OCI-LY1 (cell line): ENCODE data around the gene BAX.

Experiments
- H2AFZ ChIP-seq: fragments of 200-600 bp; sonication (generic), shearing (Covaris generic); 2 replicates; pipeline ENCODE4 v1.6.0; 2014; ENCODE audit warnings: antibody characterized with exemption, mild to moderate bottlenecking, low read length
- H3F3A ChIP-seq: fragments of 200-600 bp; sonication (generic), shearing (Covaris generic); 2 replicates; pipeline ENCODE4 v1.6.0; 2014; ENCODE audit warnings: mild to moderate bottlenecking, antibody characterized with exemption, low read length, moderate library complexity; ENCODE audit not compliant: insufficient read depth
- H3K27ac ChIP-seq: fragments of 200-600 bp; sonication (generic); 2 replicates; pipeline ENCODE4 v1.5.1; 2014; ENCODE audit warnings: low read length, mixed run types, mild to moderate bottlenecking, low read depth; ENCODE audit not compliant: poor library complexity, severe bottlenecking
- H3K27me3 ChIP-seq: fragments of 200-600 bp; sonication (generic); 2 replicates; pipeline ENCODE4 v1.6.0; 2014; ENCODE audit warnings: antibody characterized with exemption, mild to moderate bottlenecking, low read length, moderate library complexity; ENCODE audit not compliant: insufficient read depth
- H3K36me3 ChIP-seq: fragments of 200-600 bp; sonication (generic); 2 replicates; pipeline ENCODE4 v1.6.1; 2014; ENCODE audit warnings: mild to moderate bottlenecking, antibody characterized with exemption, low read length, moderate library complexity, mixed read lengths; ENCODE audit not compliant: insufficient read depth
- H3K4me1 ChIP-seq: fragments of 200-600 bp; sonication (generic); 2 replicates; pipeline ENCODE4 v1.5.1; 2014; ENCODE audit warnings: mild to moderate bottlenecking, low read length, moderate library complexity; ENCODE audit not compliant: insufficient read depth, severe bottlenecking
- H3K4me2 ChIP-seq: fragments of 200-600 bp; sonication (generic), shearing (Covaris generic); 2 replicates; pipeline ENCODE4 v1.6.1; 2014; ENCODE audit warnings: low read length
- H3K4me3 ChIP-seq: fragments of 200-600 bp; sonication (generic); 2 replicates; pipeline ENCODE4 v1.5.1; 2014; ENCODE audit warnings: low read length, low read depth, mild to moderate bottlenecking, mixed read lengths; ENCODE audit not compliant: poor library complexity, severe bottlenecking
- H3K79me2 ChIP-seq: fragments of 200-600 bp; shearing (Covaris generic); 2 replicates; pipeline ENCODE4 v1.6.1; 2016; ENCODE audit warnings: mixed run types, low read length, mixed read lengths; ENCODE audit not compliant: insufficient read depth
- H3K9ac ChIP-seq: fragments of 200-600 bp; sonication (generic), shearing (Covaris generic); 2 replicates; pipeline ENCODE4 v1.6.1; 2014; ENCODE audit warnings: mild to moderate bottlenecking, low read length, mixed read lengths
- H3K9me2 ChIP-seq: fragments of 200-600 bp; sonication (generic), shearing (Covaris generic); 2 replicates; pipeline ENCODE4 v1.6.1; 2014; ENCODE audit warnings: low read depth, mild to moderate bottlenecking, low read length, mixed read lengths
- H3K9me3 ChIP-seq: fragments of 200-600 bp; shearing (Covaris generic); 2 replicates; pipeline ENCODE4 v1.6.1; 2014; ENCODE audit warnings: low read length, mixed read lengths
- H4K20me1 ChIP-seq: fragments of 200-600 bp; sonication (generic), shearing (Covaris generic); 2 replicates; pipeline ENCODE4 v1.6.0; 2016; ENCODE audit warnings: mild to moderate bottlenecking, low read length; ENCODE audit not compliant: insufficient read depth
- CTCF ChIP-seq: fragments of 200-600 bp; sonication (generic), shearing (Covaris generic); IDR thresholded peaks from 2 replicates; pipeline ENCODE4 v1.5.1; 2017; ENCODE audit warnings: mild to moderate bottlenecking, antibody characterized with exemption, low read length, moderate library complexity, mixed read lengths
- EZH2 ChIP-seq: fragments of 200-600 bp; sonication (generic), shearing (Covaris generic); IDR thresholded peaks from 2 replicates; pipeline ENCODE4 v1.8.0; 2017; ENCODE audit warnings: borderline replicate concordance, mixed run types, mild to moderate bottlenecking, antibody characterized with exemption, low read length, moderate library complexity, mixed read lengths

BAX gene

DNA sequence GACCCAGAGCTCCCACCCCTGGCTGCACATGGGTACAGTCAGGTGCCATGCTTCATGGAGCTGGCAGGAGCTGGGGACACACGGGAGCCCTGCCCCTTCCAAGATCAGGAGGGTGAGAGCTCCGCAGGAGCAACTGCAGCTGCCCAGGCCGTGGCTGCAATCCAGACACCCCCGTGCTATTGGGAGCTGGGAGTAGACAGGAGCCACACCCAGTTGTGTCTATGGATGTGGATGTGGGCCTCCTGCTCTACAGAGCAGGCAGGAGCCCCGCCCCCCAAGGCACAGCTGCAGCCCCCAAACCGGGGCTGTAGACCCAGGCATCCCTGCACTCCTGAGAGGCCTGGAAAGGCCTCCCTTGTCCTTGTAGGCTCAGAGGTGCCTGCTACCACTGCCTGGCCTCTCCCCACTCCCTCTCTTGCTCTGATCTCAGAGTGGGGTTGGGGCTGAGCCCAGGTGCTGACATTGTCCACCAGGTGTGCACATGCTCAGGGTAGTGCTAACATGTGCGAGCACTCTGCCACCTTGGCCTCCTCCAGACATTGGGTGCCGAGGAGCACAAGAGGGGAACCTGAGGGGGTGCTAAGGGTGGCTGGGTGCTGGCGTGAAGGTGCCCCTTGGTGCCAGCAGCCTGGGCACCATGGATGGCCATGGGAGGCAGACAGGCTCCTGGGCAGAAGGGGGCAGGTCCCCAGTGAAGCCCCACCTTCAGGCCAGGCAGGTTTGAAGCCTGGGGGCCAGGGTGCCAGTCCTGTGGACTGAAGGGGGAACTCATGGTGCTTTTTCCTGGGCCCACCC is 8.0 kb upstream of the BAX start:
- no peaks in the 10 kb centered on the region for H3F3A ChIP-seq
- H3K4me1 ChIP-seq, result no peaks in the 10 kb centered on the region
- no peaks in the 10 kb centered on the region; the same call in 1 of the 2 replicates for H3K36me3 ChIP-seq
- no peak overlapping the region for H3K27ac ChIP-seq
- H2AFZ ChIP-seq, result no peak overlapping the region
- H3K79me2 ChIP-seq, result no peaks in the 10 kb centered on the region
- H3K4me3 ChIP-seq, result no peak overlapping the region
- H3K9me2 ChIP-seq, result no peaks in the 10 kb centered on the region
- no peak overlapping the region for H3K4me2 ChIP-seq
- no peak for TF ChIP-seq EZH2
- no peak for TF ChIP-seq CTCF
- H3K9ac ChIP-seq, result no peak overlapping the region
- no peaks in the 10 kb centered on the region for H4K20me1 ChIP-seq
- peaks cover 10% of the 10 kb centered on the region for H3K9me3 ChIP-seq
- H3K27me3 ChIP-seq, result no peaks in the 10 kb centered on the region

- no peaks in the 10 kb centered on the region for H4K20me1 ChIP-seq
- H3K4me2 ChIP-seq, result no peak overlapping the region
- no peak overlapping the region for H2AFZ ChIP-seq
- no peak overlapping the region for H3K27ac ChIP-seq
- H3F3A ChIP-seq, result no peaks in the 10 kb centered on the region
- no peak overlapping the region for H3K4me3 ChIP-seq
- no peaks in the 10 kb centered on the region for H3K9me2 ChIP-seq
- H3K9ac ChIP-seq, result no peak overlapping the region
- no peak for TF ChIP-seq EZH2
- TF ChIP-seq CTCF, result no peak
- no peaks in the 10 kb centered on the region; the same call in 1 of the 2 replicates for H3K36me3 ChIP-seq
- H3K4me1 ChIP-seq, result no peaks in the 10 kb centered on the region
- peaks cover 10% of the 10 kb centered on the region for H3K9me3 ChIP-seq
- no peaks in the 10 kb centered on the region for H3K79me2 ChIP-seq
- no peaks in the 10 kb centered on the region for H3K27me3 ChIP-seq
Observed at GRCh38 chr19:48947258-48947542, 7.5 kb upstream of the BAX start.

- H3K4me1 ChIP-seq, result peaks cover 5% of the 10 kb centered on the region
- H3K79me2 ChIP-seq, result no peaks in the 10 kb centered on the region
- no peaks in the 10 kb centered on the region; the same call in 1 of the 2 replicates for H3K36me3 ChIP-seq
- no peak overlapping the region for H3K4me3 ChIP-seq
- no peak overlapping the region for H3K27ac ChIP-seq
- no peaks in the 10 kb centered on the region for H4K20me1 ChIP-seq
- no peak overlapping the region for H3K4me2 ChIP-seq
- H2AFZ ChIP-seq, result no peak overlapping the region
- H3K9me3 ChIP-seq, result peaks cover 10% of the 10 kb centered on the region
- H3K27me3 ChIP-seq, result no peaks in the 10 kb centered on the region
- no peak for TF ChIP-seq CTCF
- TF ChIP-seq EZH2, result no peak
- H3K9ac ChIP-seq, result no peak overlapping the region
- H3K9me2 ChIP-seq, result no peaks in the 10 kb centered on the region
- H3F3A ChIP-seq, result no peaks in the 10 kb centered on the region
Observed at GRCh38 chr19:48950159-48950558, 4.5 kb upstream of the BAX start.
